Left ventricle myocardium superior (tissue), 1 donor: Measurements from ENCODE around the gene FOXO6. TPM values are rescaled to one million over a fixed set of nuclear protein-coding genes. Genes with fewer than 3 reads are reported as not detected.
A peak's percentile ranks its signal among the peaks of the same experiment; 100 is the strongest.

Experiments used
- ATAC-seq: fragments of 200-7000 bp; cut with Tn5 transposase; one replicate; pipeline ENCODE4 v1.9.1; 2020; ENCODE audit warnings: mild to moderate bottlenecking, moderate library complexity
- DNase-seq: peaks from one replicate; pipeline ENCODE4 v3.0.0-alpha.2; 2020
- intact Hi-C: fragments of 100-400 bp; cut with micrococcal nuclease; formaldehyde crosslinking; loops from one replicate; pipeline ENCODE4 v1.11.0; 2022
- total RNA-seq: library from RNA; stranded (reverse); fragmentation: NEBNext Ultra II Directional; extraction: Animal tissue kit (Norgen Biotek cat#: 25700); gene quantifications from one replicate; pipeline ENCODE4 v1.2.1, GENCODE V29; 2021
- donor health status: DM: no; HTN: yes; CAD: no; lungs with severe emphysema.

Gene FOXO6
- total RNA-seq, 1 donor from 2014 or later: 3.4 TPM

DNA sequence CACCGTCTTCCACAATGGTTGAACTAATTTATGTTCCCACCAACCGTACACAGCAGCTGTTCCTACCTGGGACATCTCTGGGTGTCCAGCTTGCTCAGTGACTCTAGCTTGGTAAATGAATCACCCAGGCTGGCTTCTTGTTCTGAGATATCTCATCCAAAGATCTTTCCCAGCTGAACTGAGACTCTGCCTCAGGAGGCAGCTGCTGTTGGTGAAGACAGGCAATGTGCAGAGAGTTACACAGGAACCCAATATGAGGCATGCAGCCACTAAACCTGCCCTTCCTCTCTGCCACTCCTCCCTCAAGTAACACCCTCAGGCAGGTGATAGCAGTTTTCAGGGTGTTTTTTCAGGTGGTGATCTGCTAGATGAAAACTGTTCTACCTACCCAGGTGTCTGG, 14.0 kb upstream of the FOXO6 start:
- no peak for DNase-seq
- no peak for ATAC-seq
- intact Hi-C loops: no loop called here

DNA sequence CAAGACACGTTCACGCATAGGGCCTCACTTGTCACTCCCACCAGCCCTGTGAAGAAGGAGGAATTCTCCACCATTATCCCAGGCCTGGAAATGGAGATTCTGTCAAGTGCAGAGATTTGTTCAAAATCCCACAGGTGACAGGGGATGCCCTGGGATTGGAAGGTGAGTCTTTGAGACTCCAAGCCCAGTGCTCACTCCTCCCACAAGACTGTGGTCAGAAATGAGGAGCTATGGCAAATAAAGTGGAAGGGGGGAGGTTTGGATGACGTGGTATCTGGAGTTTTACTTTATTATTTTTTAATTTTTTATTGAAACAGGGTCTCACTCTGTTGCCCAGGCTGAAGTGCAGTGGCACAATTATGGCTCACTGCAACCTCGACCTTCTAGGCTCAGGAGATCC, 12.8 kb upstream of the FOXO6 start:
- intact Hi-C loops: no loop called here
- ATAC-seq: no peak
- no peak for DNase-seq

DNA sequence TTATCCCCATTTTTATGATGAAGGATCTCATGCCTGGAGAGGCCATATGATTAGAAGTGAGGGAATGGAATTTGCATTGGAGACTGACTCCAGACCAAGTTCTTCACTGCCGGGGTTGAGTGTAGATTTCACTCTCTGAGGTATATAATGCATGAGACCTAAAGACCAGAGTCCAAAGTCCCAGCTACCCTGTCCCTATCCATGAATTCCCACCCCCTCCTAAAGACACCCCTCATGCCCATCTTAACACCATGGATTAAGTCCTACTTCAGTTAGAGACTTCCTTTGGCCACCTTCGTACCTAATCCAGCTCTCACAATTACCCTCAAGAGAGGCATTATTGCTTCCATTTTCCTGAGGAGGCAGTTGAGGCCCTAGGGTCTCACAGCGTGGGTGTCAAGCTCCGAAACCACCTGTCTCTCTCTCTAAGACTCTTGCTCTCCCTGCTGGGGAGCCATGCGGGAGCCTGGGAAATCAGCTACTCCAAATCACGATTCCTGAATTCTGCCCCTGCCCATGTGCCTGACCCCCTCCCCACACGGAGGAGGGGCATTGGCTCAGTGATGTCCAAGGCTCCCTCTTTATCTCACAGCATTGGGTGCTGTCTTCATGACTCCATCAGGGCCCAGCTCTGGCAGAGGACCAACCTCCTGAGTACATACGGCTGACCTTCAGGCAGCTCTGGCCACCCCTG, 11.7 kb upstream of the FOXO6 start:
- intact Hi-C loops: no loop called here
- ATAC-seq (no peak), DNase-seq (no peak)

DNA sequence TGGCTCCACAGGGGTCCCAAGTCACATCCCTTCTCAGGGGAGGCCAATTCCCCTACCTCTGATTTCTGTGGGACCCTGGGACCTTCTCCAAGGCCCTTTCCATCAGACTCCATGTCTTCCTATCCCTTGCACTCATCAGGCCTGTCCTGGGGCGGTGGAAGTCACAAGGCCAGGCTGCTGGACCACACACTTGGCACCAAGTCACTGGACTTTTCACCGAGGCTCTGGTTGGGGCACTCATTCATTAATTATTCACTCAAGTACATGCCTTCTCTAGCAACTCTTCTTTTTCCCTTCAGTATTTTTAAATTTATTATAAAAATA, 11.2 kb upstream of the FOXO6 start:
- no peak for ATAC-seq
- intact Hi-C loops: no loop called here
- no peak for DNase-seq

DNA sequence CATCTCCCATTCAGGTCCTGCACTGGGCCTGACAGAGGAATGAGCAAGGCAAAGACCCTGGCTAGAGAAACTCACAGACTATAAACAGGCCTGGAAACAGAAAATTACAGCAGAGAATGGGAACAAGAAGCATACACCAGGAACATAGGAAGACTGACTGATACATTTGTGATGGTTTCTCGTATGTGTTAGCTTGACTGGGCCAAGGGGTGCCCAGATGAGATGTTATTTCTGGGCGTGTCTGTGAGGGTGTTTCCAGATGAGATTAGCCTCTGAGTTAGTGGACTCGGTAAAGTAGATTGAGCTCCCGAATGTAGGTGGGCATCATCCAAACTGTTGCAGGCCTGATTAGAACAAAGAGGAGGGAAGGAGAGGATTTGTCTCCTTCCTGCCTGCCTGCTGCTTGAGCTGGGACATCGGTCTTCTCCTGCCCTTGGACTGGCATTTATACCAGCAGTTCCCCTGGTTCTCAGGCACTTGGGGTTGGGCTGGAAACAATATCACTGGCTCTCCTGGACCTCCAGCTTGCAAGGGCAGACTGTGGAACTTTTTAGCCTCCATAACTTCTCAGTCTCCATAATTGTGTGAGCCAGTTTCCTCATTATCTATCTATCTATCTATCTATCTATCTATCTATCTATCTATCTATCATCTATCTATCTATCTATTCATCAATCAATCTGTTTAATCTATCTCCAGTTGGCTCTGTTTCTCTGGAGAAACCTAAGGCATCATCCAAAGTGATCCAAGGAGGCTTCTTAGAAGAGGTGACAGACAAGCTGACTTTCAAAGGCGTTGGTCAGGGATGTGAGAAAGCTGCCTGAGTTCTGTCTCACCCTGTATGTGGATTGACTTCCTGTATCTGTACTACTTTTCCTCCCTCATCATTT, 9.7 kb upstream of the FOXO6 start:
- intact Hi-C loops: no loop called here
- ATAC-seq: no peak
- DNase-seq: no peak

DNA sequence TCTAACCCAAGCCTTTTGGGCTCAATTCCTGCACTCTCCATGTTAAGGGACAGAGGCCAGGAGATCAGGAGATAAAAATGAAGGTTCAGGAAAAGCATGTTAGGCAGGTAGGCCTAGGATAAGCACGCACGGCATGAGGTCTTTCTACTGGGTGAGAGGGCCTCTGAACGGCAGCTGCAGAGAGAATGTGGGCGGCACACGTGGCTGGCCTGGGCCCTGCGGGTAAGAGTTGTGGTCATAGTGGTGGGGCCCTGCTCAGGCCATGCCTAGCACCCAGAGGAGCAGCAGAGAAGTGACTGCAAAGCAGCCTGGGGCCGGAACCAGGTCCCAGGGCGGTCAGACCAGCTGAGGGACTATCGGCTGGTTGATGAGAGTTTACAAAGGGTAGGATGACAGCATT, 7.5 kb upstream of the FOXO6 start:
- intact Hi-C loops: no loop called here
- ATAC-seq (no peak), DNase-seq (no peak)

DNA sequence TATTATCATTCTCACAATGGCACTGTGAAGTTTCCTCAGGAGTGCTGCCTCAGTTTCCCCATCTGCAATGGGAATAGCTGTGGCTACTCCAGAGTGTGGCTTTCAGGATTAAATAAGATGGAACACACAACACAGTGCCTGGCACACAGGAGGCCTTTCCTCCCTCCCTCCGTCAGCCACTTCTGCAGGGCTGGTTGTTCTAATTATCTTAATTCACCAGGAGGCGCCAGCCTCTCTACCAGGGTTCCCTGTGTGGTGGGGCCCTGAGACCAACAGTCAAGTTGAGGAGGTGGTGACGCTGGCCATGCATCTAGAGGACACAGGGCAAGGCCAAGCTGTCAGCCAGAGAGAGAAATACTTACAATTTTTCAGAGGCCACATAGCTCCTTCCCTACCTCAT, 6.3 kb upstream of the FOXO6 start:
- DNase-seq (no peak), ATAC-seq (no peak)
- intact Hi-C loops: no loop called here

DNA sequence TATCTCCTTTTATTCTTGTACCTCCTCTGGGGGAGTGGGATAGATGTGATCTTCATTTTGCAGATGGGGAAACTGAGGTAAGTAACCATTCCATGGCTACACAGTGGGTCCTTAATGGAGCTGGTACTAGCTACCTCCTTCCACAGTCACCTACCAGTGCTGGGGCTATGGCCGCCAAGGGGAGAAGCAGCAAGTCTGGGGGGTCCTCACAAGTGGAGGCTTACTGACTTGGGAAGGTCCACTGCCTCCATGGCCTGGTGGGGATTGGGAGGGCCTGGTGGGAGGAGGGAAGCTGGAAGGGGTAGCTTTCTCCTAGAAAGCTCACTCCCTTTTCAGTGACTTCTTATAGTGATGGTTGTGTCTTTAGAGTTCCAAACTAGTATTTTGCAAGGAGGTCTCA, 5.9 kb upstream of the FOXO6 start:
- ATAC-seq (no peak), DNase-seq (no peak)
- intact Hi-C loops: no loop called here

DNA sequence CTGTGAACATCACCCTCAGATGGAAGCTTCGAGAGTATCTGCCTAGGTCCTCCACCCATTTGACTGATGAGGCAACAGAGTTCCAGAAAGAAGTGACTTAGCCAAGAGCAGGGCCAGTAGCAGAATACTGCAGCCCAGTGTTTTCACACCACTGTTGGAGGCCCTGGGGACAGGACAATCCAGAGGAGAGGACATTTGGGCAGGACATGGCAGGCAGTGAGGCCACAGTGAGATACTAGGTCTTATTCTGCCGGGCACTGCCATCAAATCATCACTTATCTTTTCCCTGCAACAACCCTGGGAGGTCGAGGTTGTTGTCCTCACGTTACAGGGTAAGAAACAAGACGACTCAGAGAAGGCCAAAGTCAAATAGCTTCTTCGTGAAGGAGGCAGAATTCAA, 5.5 kb upstream of the FOXO6 start:
- intact Hi-C loops: no loop called here
- DNase-seq: no peak
- ATAC-seq: no peak

DNA sequence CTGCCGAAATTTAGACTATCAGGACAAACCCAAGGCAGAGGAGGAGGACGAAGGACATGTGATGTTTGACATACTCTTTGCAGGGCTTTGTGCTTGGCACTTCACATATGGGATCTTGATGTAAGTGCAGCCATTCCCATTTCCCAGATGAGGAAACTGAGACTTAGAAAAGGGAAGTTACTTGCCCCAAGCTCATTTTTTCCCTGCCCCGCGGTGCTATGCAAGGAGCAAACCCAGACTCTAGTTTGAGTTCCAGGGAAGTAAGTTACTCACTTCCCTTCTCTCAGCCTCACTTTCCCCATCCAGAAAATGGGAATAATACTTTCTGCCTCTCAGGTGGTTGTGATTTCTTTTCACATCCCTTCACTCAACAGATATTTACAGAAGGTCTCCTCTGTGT, 4.5 kb upstream of the FOXO6 start:
- intact Hi-C loops: no loop called here
- DNase-seq: no peak
- ATAC-seq: no peak

DNA sequence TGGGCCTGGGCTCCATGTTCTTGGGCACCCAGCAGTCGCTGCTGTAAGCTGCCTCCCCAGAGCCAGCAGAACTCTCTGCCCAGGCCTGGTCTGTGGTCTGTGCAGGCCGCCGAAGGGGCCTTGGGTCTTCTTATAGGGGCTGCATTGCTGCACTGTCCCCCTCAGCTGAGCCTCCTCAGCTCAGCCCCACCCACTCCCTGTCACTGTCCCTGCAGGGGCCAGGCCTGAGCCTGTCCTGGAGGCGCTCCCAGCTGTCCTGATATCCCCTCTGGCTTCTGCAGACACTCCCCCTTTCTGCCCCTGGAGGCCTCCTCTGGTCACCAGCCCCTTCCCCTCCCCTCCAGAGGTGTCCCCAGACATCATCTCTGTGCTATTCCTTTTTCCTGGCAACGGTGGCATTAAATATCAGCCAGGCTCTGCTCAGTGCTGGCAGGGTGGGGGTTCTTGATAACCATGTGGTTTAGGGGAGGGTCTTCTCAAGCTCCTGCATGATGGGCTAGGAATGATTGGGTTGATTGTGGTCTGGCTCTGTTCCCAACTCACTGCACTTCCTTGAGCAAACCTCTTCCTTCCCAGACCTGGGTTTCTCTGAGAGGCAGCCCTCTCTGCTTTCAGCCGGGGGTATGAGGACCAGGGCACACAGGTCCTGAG, 3.7 kb upstream of the FOXO6 start:
- intact Hi-C loops: no loop called here
- DNase-seq (peak; percentile 75), ATAC-seq (peak; percentile 61)

DNA sequence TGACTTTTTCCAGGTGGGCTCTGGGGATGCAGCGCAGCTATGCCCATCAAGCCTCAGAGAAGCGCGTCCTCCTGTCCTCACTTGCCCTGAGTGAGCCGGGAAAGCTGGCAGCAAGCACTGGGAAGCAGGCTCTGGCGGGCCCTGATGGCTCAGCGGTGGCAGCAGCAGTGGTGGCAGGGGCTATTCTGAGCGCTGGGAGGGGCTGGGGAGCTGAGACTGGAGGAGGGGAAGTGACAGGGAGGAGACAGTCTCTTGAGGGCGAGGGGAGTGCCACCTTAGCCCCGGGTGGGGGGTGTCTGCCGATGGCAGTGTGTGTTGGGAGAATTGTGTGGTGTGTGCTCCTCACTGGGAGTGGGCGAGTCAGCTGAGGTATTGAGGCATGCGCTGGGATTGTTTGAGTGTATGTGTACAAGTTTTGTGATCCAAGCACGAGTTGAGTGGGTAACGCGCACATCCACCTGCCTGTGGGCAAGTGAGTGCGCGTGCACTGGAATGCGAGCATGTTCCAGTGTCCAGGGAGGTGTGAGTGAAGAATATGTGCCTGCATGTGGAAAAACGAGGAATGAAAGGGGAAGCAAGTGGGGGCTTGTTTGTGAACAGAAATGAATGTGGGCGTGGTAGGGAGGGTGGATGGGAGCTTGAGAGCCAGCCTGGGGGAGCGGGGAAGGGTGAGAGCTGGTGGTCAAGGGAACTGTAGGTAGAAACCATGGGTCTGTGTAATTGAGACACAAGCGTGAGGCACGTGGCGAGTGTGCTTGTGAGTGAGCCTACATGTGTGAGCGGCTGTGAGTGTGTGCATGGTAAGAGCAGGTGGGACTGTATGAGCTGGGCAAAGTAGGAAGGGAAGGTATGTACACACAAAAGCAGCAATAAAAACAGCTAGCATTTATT, 2.9 kb upstream of the FOXO6 start:
- ATAC-seq (peak; percentile 68), DNase-seq (peak; percentile 84)
- intact Hi-C loops: no loop called here

DNA sequence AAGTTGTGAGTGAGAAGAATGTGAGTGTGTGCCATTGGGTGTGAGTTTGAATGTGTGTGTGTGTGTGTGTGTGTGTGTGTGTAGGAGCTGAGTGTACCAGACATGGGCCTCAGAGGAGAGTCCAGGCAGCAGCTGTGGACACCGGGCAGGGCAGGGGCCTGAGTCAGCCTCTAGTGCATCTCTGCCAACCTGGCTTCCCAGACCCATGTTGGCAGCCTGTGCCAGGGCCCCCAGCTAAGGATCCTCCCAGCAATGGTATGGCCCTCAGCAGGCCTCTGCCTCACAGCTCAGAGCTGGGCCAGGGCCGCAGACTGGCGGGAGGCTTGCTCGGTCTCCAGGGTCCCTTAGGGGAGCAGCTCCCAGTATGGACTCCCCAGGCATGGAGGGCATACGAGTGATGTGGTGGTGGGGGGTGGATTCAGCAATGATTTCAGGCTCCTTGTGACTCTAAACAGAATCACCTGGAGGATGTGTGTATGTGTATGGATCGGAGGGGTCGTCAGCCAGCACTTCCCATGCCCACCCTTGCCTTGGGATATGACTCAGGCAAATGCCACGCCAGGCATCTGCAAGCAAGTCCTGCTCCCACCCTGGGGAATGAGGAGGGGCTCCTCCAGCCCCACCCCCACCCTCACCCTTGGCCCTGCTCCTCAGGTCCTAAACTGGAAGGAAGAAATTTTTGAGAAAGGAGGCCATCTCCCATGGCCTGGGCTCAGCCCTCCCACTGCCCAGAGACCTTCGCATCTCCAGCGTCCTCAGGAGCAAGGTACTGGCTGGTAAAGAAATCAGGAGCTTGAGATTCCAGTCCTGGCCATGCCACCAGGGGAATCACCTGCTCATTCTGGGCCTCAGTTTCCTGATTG, 1.8 kb upstream of the FOXO6 start:
- DNase-seq (peak; percentile 59), ATAC-seq (peak; percentile 3)
- intact Hi-C loops: no loop called here

DNA sequence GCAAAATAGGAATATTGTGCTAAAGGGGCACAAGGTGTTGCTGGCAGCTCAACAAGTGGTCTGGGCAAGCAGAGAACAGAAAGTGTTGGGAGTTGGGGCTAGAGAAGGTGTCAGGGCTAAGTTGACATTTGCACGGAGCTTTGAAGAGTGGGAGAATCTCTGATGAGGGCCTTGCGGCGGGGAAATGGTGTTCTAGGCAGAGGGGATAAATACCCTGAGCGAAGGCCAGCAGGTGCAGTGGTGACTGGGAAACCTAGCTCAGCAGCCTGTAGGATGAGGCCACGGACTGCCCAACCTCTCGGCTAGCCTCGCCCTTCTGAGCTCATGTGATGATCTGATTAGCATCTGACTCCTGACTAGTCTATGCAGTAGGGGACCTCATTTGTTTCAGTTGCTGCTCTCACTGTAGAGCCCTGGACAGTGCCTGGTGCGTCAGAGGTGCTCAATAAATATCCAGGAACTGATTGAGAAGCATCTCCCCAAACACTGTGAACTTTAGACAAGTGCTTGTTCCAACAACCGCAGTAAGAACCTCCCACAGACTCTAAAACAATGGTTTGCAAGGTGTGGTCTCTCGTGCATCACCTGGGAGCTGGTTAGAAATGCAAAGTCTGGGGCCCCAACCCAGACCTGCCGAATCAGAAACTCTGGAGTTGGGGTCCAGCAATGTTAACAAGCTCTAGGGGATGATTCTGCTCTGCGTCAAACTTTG, 1.0 kb upstream of the FOXO6 start:
- DNase-seq (no peak), ATAC-seq (no peak)
- intact Hi-C loops: no loop called here

DNA sequence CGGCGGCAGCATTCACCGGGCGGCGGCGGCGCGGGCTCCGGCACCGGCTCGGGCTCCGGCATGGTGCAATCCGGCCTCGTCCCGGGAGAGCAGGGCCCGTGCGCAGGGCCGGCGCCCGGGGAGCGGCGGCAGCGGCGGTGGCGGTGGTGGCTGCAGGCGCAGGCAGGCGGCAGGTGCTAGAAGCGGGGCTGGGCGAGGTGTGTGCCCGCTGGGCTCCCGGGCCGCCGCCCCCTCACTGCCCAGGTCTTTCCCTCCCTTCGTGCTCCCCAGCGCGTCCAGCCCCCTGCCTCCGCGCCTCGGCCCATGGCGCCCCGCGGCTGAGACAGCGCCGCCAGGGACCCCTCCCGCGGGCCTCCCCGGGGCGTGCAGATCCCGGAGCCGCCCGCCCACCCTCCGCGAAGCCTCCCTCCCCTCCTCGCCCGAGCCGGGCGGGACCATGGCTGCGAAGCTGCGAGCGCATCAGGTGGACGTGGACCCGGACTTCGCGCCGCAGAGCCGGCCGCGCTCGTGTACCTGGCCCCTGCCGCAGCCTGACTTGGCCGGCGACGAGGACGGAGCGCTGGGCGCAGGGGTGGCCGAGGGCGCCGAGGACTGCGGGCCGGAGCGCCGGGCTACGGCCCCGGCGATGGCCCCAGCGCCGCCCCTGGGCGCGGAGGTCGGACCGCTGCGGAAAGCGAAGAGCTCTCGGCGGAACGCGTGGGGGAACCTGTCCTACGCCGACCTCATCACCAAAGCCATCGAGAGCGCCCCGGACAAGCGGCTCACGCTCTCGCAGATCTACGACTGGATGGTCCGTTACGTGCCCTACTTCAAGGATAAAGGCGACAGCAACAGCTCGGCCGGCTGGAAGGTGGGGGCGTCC, 492 bp downstream of the FOXO6 start:
- DNase-seq: no peak
- no peak for ATAC-seq
- intact Hi-C loops: no loop called here

DNA sequence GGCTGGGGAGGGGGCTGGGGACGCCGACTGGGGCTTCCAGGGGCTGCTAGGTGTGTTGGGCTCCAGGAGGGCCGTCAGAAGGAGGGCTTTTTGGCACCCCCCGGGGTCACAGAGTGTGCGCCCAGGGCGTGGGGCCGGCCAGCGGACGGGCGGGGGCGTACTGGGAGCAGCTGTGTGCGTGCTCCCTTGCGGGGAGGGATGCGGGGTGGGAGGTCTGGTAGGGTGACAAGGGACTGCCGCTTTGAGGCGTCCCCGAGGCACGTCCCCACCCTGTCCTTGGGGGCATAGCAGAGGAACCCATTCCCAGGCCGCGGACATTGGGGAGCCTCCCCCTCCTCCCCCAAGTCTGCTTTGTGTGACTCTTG, 1.1 kb downstream of the FOXO6 start:
- DNase-seq (no peak), ATAC-seq (no peak)
- intact Hi-C loops: no loop called here
